Stimulated activated CD8-positive, alpha-beta memory T cell treated with anti-CD3 and anti-CD28 coated beads, Interleukin-2, amount 100 ng/mL, for 48 hours (primary cell): ENCODE measurements around the gene ADAM12.
"Not testable (repeated sequence)": the region's sequence is repeated elsewhere in the genome, so short reads cannot be mapped to it uniquely, and the experiment has no call there.

Source experiments
- DNase-seq, 2 donors: peaks; one replicate each; pipeline ENCODE4 v3.0.0-alpha.2; 2020; ENCODE audit warnings: low read depth in 2 of 2

The ADAM12 gene

GRCh38 chr10:126264102-126265018, 123.9 kb downstream of the ADAM12 start:
- DNase-seq = no peak

- DNase-seq = no peak
Observed at GRCh38 chr10:126263006-126263676, 125.1 kb downstream of the ADAM12 start.

- no peak for DNase-seq
Observed at GRCh38 chr10:126262233-126262838, 125.9 kb downstream of the ADAM12 start.

- DNase-seq = no peak
Observed at GRCh38 chr10:126259760-126260479, 128.4 kb downstream of the ADAM12 start.

- no peak for DNase-seq
Observed at GRCh38 chr10:126256864-126257263, 131.4 kb downstream of the ADAM12 start.

GRCh38 chr10:126255313-126255712, 133.0 kb downstream of the ADAM12 start:
- no peak for DNase-seq

- DNase-seq = no peak
Observed at GRCh38 chr10:126253611-126253998, 134.7 kb downstream of the ADAM12 start.

GRCh38 chr10:126252884-126253610, 135.2 kb downstream of the ADAM12 start:
- no peak for DNase-seq

- no peak for DNase-seq
Observed at GRCh38 chr10:126251778-126252407, 136.4 kb downstream of the ADAM12 start.

- no peak for DNase-seq
Observed at GRCh38 chr10:126250527-126251310, 137.6 kb downstream of the ADAM12 start.

GRCh38 chr10:126250045-126250444, 138.2 kb downstream of the ADAM12 start:
- no peak for DNase-seq

- no peak for DNase-seq
Observed at GRCh38 chr10:126247446-126247975, 140.8 kb downstream of the ADAM12 start.

GRCh38 chr10:126246396-126246795, 141.9 kb downstream of the ADAM12 start:
- DNase-seq = not testable (repeated sequence)

GRCh38 chr10:126245501-126245900, 142.8 kb downstream of the ADAM12 start:
- DNase-seq = no peak

- DNase-seq = no peak
Observed at GRCh38 chr10:126243971-126244370, 144.3 kb downstream of the ADAM12 start.

GRCh38 chr10:126243306-126243705, 145.0 kb downstream of the ADAM12 start:
- no peak for DNase-seq

- DNase-seq = no peak
Observed at GRCh38 chr10:126242397-126243260, 145.6 kb downstream of the ADAM12 start.

GRCh38 chr10:126240483-126240882, 147.8 kb downstream of the ADAM12 start:
- no peak for DNase-seq

- DNase-seq = no peak
Observed at GRCh38 chr10:126239844-126240243, 148.4 kb downstream of the ADAM12 start.
